HAP-1 (cell line): ENCODE results near the gene PPP3CA.

Experiments
- DNase-seq, 2 experiments: peaks; one replicate each; pipeline ENCODE4 v3.0.0-alpha.2; 2016 to 2020; ENCODE audit warnings: low spot score in 2 of 2
- H3K27me3 ChIP-seq: fragments of 250-450 bp; sonication (Bioruptor Pico); 2 replicates; pipeline ENCODE4 v1.5.1; 2020; ENCODE audit warnings: low read depth, mild to moderate bottlenecking, moderate library complexity
- H3K36me3 ChIP-seq: fragments of 250-450 bp; sonication (Bioruptor Pico); replicated peaks from 2 replicates; pipeline ENCODE4 v1.5.1; 2020; ENCODE audit warnings: mild to moderate bottlenecking
- H3K4me1 ChIP-seq: fragments of 250-450 bp; sonication (Bioruptor Pico); 2 replicates; pipeline ENCODE4 v1.5.1; 2020; ENCODE audit warnings: mild to moderate bottlenecking
- H3K4me3 ChIP-seq: fragments of 250-450 bp; sonication (Bioruptor Pico); 2 replicates; pipeline ENCODE4 v1.5.1; 2020; ENCODE audit warnings: mild to moderate bottlenecking, moderate library complexity
- H3K9me3 ChIP-seq: fragments of 250-450 bp; sonication (Bioruptor Pico); 2 replicates; pipeline ENCODE4 v1.5.1; 2020; ENCODE audit warnings: mild to moderate bottlenecking, moderate library complexity
- in situ Hi-C: fragments of 300-500 bp; cut with MboI; formaldehyde crosslinking; loops from 3 replicates; pipeline ENCODE4 v1.14.3; 2020; ENCODE audit warnings: low sequenced_read_pairs, inconsistent platforms, mixed read lengths

PPP3CA gene

GRCh38 chr4:101222156-101222845 lies 125.0 kb downstream of the PPP3CA start:
- DNase-seq, result no peak
- no peaks in the 10 kb centered on the region for H3K36me3 ChIP-seq
- H3K4me3 ChIP-seq, result no peak overlapping the region
- no peaks in the 10 kb centered on the region for H3K9me3 ChIP-seq
- in situ Hi-C loops, result no loop called here
- H3K4me1 ChIP-seq, result peaks cover 27% of the 10 kb centered on the region
- H3K27me3 ChIP-seq, result no peaks in the 10 kb centered on the region

GRCh38 chr4:101221294-101221693 lies 126.0 kb downstream of the PPP3CA start:
- H3K4me1 ChIP-seq, result peaks cover 27% of the 10 kb centered on the region
- H3K9me3 ChIP-seq, result no peaks in the 10 kb centered on the region
- in situ Hi-C loops, result no loop called here
- no peak overlapping the region for H3K4me3 ChIP-seq
- no peaks in the 10 kb centered on the region for H3K27me3 ChIP-seq
- no peak for DNase-seq
- H3K36me3 ChIP-seq, result no peaks in the 10 kb centered on the region

GRCh38 chr4:101218894-101219293 lies 128.4 kb downstream of the PPP3CA start:
- no peaks in the 10 kb centered on the region for H3K9me3 ChIP-seq
- H3K27me3 ChIP-seq, result no peaks in the 10 kb centered on the region
- in situ Hi-C loops, result no loop called here
- H3K4me3 ChIP-seq, result no peak overlapping the region
- H3K36me3 ChIP-seq, result no peaks in the 10 kb centered on the region
- DNase-seq, result peak; percentile 26 to 51
- peaks cover 35% of the 10 kb centered on the region for H3K4me1 ChIP-seq

- Histone ChIP-seq H3K4me3 (no peak overlapping the region), H3K27me3 (no peaks in the 10 kb centered on the region), H3K36me3 (no peaks in the 10 kb centered on the region), H3K9me3 (no peaks in the 10 kb centered on the region), H3K4me1 (peaks cover 35% of the 10 kb centered on the region)
- in situ Hi-C loops, result no loop called here
- no peak for DNase-seq
These were observed 129.0 kb downstream of the PPP3CA start for GRCh38 chr4:101218346-101218745.

GRCh38 chr4:101217353-101218031 lies 129.8 kb downstream of the PPP3CA start:
- Histone ChIP-seq H3K4me1 (peaks cover 35% of the 10 kb centered on the region), H3K4me3 (no peak overlapping the region), H3K36me3 (no peaks in the 10 kb centered on the region), H3K27me3 (no peaks in the 10 kb centered on the region), H3K9me3 (no peaks in the 10 kb centered on the region)
- DNase-seq, result no peak
- in situ Hi-C loops, result no loop called here

- H3K9me3 ChIP-seq, result no peaks in the 10 kb centered on the region
- peak in 1 of 2 experiments; percentile 11 for DNase-seq
- H3K4me3 ChIP-seq, result no peak overlapping the region
- peaks cover 43% of the 10 kb centered on the region for H3K4me1 ChIP-seq
- no peaks in the 10 kb centered on the region for H3K27me3 ChIP-seq
- in situ Hi-C loops, result no loop called here
- no peaks in the 10 kb centered on the region for H3K36me3 ChIP-seq
These were observed 136.2 kb downstream of the PPP3CA start for GRCh38 chr4:101211146-101211553.

- Histone ChIP-seq H3K36me3 (no peaks in the 10 kb centered on the region), H3K4me3 (no peak overlapping the region), H3K9me3 (no peaks in the 10 kb centered on the region), H3K4me1 (peaks cover 43% of the 10 kb centered on the region), H3K27me3 (no peaks in the 10 kb centered on the region)
- no peak for DNase-seq
- in situ Hi-C loops, result no loop called here
These were observed 137.0 kb downstream of the PPP3CA start for GRCh38 chr4:101210331-101210730.

- peaks cover 35% of the 10 kb centered on the region for H3K4me1 ChIP-seq
- no peaks in the 10 kb centered on the region for H3K36me3 ChIP-seq
- H3K27me3 ChIP-seq, result no peaks in the 10 kb centered on the region
- in situ Hi-C loops, result no loop called here
- no peak overlapping the region for H3K4me3 ChIP-seq
- peak; percentile 54 to 86 for DNase-seq
- H3K9me3 ChIP-seq, result no peaks in the 10 kb centered on the region
These were observed 139.2 kb downstream of the PPP3CA start for GRCh38 chr4:101208171-101208570.

- Histone ChIP-seq H3K27me3 (no peaks in the 10 kb centered on the region), H3K9me3 (no peaks in the 10 kb centered on the region), H3K4me3 (no peak overlapping the region), H3K4me1 (peaks cover 28% of the 10 kb centered on the region), H3K36me3 (no peaks in the 10 kb centered on the region)
- DNase-seq, result no peak
- in situ Hi-C loops, result no loop called here
These were observed 141.4 kb downstream of the PPP3CA start for GRCh38 chr4:101205916-101206315.

GRCh38 chr4:101201421-101201820 lies 145.9 kb downstream of the PPP3CA start:
- H3K4me1 ChIP-seq, result 0 out of 2 replicates have a peak, but pooled peaks cover 2% of the 10 kb centered on the region
- in situ Hi-C loops, result no loop called here
- H3K4me3 ChIP-seq, result no peak overlapping the region
- H3K9me3 ChIP-seq, result no peaks in the 10 kb centered on the region
- H3K27me3 ChIP-seq, result no peaks in the 10 kb centered on the region
- no peak for DNase-seq
- no peaks in the 10 kb centered on the region for H3K36me3 ChIP-seq

GRCh38 chr4:101200561-101200960 lies 146.8 kb downstream of the PPP3CA start:
- in situ Hi-C loops, result no loop called here
- Histone ChIP-seq H3K4me1 (no peaks in the 10 kb centered on the region), H3K27me3 (no peaks in the 10 kb centered on the region), H3K9me3 (no peaks in the 10 kb centered on the region), H3K4me3 (no peak overlapping the region), H3K36me3 (no peaks in the 10 kb centered on the region)
- DNase-seq, result no peak

- no peak overlapping the region for H3K4me3 ChIP-seq
- no peaks in the 10 kb centered on the region for H3K9me3 ChIP-seq
- no peaks in the 10 kb centered on the region for H3K27me3 ChIP-seq
- H3K4me1 ChIP-seq, result no peaks in the 10 kb centered on the region
- no peak for DNase-seq
- in situ Hi-C loops, result no loop called here
- no peaks in the 10 kb centered on the region for H3K36me3 ChIP-seq
These were observed 147.6 kb downstream of the PPP3CA start for GRCh38 chr4:101199507-101200285.

GRCh38 chr4:101198682-101199339 lies 148.5 kb downstream of the PPP3CA start:
- in situ Hi-C loops, result no loop called here
- Histone ChIP-seq H3K36me3 (no peaks in the 10 kb centered on the region), H3K9me3 (no peaks in the 10 kb centered on the region), H3K4me1 (no peaks in the 10 kb centered on the region), H3K4me3 (no peak overlapping the region), H3K27me3 (no peaks in the 10 kb centered on the region)
- no peak for DNase-seq
